ENCODE results near the gene KRT80.

KRT80 gene

DNA sequence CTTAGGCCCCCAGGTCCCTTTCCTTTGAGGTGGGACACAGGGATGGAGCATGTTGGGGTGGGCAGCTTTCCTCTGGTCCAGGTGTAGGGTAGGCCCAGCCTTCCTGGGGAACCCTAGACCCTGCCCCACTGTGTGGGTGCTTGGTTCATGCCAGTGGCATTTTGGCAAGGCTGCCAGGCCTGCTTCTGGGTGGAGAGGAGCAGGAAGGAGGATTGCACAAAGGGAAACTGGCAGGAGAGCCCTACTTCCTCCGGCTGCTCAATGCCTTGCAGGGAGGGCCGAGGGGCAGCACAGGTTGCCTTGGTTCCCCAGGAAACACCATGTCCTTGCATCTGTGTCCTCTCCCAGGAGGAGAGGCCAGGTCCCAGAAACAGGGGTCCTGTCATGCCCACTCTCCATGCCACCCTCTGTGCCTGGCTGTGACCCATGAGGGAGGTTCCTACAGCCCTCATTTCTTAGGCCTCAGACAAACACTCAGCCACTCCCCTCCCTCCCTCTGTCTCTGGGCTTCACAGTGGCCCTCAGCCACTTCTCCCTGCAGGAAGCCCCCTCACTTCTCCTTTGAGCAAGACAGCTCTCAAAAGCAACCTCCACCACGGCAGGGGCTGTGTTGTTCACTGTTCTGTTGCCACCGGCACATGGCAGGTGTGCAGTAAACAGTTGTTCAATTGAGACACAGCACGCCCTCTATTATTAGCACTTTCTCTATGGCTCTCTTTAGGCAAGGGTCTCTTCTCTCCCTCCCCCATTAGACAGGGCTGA, 6.8 kb upstream of the KRT80 start:
- DNase-seq (ENCODE audit: low spot score): no peak

DNA sequence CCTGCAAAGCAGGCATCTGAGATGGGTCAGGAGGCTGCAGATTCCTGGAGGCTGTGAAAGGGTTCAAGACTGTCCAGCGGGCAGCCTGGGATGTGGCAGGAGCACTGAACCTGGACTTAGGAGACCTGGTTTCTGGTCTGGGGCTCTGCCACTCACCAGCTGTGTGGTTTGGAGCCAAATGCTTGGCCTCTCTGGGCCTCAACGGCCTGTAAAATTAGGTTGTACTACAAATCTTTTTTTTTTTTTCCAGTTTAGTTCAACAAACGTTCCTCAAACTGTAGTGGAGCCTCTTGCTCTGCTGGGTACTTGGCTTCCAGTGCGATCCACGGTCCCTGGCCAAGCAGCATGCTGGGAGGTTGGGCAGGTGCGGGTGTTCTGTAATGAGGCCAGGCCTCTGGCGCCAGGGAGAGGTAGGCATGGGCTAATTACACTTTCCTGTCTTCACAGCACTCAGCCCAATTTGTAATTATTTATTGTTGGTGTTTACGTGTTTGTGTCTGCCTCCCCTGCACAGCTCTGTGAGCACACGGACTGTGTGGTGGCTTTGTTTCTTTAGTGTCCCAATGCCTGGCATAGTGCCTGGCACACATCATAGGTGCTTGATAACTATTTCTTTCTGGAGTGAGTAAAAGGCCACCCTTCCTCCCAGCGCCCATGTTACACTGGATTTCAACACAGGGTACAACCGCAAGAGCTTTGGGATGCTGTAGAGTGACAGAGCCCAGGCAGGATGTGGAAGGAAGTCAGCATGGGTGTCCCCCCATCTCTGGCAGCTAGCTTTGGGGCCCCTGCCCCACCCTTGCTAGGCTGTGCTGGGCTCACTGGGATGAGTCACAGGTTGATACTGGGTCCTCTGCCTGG, 5.8 kb upstream of the KRT80 start:
- DNase-seq (ENCODE audit: low spot score): no peak

DNA sequence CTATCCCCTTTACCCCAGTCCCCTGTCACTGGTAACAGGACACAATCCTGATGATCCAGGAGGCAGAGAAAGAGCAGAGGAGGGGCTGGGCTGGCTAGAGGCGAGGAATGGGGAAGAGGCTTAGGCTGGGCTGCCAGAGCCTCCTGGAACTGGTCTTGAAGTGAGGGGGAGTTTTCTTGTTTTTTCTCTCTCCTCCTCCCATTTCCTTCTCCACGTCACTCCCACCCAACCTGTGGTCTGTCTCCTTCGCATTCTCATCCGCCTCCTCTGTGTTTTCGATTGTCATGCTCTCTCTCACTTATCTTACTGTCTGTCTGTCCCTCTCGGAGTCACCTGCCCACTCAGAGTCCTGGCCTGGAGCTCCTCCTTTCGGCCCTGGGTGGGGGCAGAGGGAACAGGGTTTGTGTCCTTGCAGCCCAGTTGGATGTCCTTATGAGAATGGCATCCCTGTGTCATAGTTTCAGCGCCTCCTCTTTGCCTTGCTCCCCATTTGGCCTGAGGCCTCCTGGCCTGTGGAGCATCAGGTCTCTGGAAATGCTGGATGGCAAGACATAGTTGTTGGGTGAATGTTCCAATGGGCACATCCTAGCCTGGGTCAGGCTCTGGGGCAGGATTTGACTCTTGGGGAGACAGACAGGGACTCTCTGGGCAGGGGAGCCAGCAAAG, 3.4 kb upstream of the KRT80 start:
- no peak for DNase-seq (ENCODE audit: low spot score)

DNA sequence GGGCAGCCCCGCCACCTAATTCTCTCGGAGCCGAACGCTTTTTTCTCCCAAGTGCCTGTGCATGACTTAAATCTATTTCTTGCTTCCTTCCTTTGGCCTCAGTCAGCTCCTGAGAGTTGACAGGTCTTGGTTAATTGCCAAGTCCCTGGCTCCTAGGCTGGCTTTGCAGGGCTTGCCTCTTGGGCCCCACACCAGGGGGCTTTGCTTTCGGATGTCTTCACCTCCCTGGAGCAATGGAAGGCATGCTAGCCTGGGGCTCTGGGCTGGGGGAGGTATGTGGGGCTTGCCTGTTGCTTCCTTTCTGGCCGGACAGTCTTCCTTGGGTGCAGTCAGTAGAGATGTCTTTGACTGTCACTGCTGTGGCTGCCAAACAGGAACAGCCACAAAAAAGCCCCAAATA, 2.2 kb upstream of the KRT80 start:
- DNase-seq (ENCODE audit: low spot score): no peak

DNA sequence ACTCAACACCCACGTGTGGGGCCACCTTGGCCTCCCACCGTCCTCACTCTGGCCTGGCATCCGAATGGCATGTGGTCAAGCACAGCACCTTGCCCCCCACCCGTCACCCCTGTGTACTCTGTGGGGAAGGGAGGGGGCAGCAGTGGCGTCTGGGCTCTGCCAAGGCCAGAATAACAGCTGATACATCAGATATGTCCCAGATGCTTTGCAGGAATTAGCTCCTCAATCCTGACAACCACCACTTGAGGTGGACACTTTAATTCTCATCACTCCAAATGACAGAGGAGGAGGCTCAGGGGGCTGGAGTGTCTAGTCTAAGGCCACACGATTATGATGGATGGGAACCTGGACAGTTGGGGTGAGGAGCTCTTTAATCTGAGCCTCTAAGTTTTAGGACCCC, 1.7 kb upstream of the KRT80 start:
- no peak for DNase-seq (ENCODE audit: low spot score)

DNA sequence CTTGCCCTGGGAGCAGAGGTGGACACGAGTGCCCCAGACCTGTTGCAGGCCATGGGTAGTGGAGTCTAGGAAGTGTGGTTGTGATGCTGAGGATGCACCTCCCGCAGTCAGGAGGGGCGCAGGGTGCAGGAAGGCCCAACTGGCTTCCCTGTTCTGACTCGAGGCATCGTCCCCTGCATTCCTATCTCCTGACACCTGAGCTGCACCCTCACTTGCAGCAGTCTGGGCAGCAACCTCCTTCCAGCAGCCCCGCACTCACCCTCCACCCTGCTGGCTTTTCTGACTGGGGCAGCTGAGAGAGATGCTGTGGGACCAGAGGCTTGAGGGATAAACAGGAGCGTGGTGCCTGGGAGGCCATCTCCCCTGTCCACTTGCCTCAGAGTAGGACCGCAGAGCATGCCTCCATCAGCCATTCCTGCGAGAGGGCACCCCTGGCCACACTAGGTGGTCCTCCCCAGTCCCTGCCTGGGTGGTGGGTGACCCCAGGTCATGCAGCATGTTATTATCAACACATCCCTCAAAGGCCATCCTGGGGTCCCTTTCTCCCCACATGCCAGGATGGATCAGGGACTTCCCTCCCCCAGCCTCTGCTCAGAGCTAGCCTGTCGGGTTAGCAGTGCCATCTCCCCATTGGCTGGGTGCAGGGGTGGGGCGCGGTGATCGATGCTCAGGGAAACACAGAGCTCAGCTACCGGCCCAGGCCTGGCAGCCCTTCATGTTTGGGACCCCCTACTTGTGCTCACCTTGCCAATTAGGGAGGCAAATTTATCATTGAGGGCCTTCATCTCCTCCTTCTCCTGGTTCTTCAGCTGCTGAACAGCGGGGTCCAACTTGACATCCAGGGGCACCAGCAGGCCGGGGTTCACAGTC, 719 bp downstream of the KRT80 start:
- DNase-seq (ENCODE audit: low spot score): no peak

DNA sequence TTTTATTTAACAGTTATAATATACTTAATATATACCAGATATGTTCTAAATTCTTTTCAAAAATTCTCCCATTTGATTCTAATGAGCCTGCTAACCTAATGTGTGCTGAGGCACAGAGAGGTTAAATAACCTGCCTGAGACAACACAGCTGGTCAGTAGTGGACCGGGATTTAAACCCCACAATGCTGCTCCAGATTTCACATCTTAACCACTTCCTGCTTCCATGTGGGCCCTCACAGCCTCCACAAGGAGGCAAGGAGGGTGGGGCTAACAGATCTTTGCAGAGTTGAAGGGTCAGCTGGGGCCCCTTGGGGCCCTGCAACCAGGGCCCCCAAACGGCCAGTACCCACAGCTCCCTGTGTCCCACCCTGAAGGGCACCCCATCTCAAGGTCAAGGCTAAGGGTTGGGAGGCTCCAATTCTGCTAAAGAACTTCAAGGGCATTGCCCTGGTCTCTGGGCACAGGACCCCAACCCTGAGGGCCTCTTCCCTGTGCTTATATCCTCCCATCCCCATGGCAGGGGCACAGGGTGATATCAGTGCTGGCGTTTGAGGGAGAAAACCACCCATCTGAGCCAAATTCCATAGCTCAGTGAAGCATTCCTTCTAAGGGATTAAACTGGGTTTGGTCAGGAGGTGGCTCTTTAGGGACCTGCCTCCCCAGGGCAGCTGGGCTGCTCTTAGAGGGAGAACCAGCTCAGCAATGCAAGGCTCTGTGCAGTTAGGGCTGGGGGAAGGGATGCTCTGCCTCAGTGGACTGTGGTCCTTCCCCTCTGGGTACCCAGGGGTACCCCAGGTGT, 2.2 kb downstream of the KRT80 start:
- no peak for DNase-seq (ENCODE audit: low spot score)

DNA sequence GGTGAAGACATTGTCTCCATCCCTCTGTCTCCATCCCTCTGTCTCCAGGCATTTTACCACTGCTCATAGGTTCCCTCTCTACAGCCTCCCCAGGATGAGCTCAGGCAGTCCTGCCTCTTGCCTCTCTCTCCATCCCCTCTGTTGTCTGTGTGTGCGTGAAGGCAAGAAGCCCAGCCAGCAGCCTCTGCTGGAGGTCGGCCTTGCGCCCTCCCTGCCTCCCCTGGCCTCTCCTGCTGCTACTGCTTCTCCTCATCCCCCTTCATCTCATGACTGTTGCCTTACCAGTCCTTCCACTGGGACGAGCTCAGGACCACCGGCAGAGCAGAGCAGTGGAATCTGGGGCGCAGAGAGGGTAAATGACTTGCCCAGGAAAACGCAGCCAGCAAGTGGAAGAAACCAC, 3.2 kb downstream of the KRT80 start:
- DNase-seq (ENCODE audit: low spot score): no peak

DNA sequence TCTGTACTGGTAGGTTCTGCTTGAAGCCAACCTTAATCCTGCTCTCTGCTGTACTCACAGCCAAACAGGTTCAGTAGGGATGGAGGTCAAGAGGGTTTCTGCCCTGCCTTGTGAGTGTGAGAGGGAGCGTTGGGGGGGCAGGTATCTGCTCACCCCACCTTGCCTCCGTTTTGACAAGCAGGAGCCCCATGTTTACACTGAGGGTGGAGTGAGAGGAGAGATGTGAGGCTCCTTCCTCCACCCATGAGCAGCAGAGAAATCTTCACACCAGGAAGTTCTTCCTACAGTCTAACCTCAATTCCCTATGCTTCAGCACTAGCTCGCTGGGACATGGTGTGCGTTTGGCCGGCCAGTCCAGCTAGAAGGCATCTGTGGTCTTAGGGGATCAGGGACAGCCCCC, 4.2 kb downstream of the KRT80 start:
- DNase-seq (ENCODE audit: low spot score): no peak

DNA sequence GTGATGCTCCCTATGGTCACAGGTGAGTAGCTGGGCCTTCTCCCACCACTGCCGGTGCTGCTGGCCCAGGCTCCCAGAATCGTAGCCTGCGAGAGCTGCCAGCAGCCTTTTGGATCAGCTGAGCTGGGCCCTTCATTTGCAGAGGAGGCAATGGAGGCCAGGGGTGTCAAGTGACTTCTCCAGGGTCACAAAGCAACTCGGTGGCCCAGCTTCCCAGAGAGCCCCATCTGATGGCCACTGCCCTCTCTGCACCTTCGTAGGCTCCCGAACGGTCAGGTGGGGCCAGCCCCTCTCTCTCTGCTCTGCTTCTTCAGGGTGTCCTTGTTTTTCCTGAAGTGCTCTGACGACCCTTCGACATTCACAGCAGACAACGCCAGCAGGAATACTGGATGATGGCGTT, 4.6 kb downstream of the KRT80 start:
- DNase-seq (ENCODE audit: low spot score): no peak

DNA sequence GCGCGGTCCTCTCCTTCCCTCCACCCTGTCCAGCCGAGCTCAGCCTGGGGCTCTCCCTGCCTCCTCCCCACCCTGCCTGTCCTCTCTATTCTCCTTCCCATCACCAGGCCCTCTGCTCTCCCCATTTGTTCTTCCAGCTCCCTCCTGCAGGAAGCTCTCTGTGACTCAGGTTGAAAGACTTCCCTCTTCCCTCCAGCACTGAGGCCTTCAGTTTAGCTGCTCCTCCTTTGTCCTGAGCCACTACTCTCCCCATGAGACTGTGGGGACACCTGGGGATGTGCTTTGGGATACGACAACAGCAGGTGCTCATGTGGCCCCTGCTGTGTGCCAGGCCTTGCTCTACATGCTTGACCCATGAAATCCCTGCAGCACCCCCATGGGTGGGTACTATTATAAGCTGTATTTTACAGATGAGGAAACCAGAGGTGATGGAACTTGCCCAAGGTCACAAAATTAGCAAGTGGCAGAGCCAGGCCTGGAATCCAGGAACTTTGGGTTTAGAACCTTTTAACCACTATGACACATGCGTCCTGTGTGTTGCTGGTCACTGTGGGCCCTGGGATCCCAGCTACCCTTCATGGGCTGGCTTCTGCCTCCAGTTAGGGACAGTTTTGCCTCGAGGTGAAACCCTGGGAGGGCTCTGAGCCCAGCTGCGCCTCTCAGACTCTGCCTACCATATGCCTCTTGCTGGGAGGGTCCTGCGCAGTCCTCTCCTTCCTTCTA, 5.5 kb downstream of the KRT80 start:
- no peak for DNase-seq (ENCODE audit: low spot score)

DNA sequence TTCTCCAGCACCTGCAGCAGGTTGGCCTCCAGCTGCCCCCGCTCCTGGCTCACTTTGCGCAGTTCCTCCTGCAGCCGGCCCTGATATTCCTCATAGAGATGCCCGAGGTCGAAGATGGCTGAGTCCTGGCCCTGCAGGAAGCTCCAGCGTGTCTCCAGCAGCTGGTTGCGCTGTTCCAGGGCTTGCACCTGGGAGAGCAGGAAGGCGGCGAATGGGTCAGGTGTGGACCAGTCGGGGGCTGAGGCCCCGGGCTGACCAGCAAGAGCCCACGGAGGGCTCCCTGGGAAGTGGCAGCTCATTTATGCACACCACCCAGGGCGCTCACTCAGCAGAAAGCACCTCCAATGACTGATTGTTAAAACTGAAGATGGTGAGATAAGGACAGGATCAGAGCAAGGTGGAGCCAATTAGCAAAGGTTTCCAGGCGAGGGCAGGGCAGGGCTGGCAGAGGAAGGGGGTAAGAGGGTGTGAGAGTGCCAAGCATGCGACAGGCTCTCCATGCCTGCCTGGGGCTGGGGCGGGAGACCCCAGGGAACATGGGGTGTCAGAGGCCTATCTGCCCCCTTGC, 6.3 kb downstream of the KRT80 start:
- no peak for DNase-seq (ENCODE audit: low spot score)

DNA sequence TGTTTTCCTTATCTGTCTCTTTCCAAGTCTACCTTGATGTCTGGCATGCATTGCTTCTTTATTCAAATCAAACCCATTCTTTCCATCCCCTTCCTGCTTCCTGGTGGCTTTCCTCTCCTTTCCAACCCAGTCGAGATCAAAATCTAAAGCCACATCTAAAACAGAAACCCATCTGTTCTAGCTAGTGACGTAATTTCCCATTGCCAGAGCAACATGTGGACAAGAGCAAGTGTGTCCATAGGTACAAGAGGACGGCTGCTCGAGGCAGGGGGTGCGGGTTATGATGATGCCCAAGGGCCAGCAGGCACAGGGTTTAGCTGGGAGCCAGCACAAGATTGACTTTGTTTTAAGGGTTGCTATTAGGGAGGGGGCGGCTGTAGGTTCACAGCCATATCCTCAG, 7.0 kb downstream of the KRT80 start:
- DNase-seq (ENCODE audit: low spot score): no peak

DNA sequence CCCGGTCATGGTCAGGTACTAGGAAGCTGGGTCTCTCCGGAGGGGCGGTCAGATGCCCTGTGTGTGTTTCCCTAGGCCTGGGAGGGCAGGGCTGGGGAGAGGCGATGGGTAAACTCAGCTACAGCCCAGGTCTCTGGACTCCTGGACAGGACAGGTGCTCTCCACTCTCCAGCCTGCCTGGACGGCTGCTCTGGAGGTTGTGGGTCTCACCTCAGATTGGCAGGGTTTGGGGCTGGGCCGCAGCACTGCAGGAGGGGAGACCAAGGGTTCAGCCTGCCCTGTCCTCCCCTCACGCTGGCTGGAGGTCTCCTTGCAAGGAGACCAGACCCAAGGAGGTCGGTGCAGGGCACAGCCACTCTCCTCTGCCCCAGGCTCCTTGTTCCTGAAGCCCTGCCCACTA, 7.8 kb downstream of the KRT80 start:
- DNase-seq (ENCODE audit: low spot score): no peak

DNA sequence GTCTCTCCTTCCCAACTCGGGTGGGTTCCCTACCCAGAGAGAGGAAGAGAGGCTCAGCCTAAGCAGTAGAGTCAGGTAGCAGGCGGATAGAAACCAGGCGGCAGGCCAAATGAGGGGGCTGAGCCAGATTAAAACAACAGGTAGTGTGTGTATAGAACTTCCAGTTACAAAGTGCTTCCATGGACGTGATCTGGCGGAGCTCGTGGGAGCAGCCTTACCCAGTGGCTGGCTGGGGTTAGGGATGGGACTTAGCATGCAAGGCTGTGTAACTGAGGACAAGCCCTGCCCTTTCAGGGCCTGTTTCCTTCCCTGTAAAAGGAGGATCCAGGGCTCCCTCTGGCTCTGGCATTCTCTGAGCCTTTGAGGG, 8.3 kb downstream of the KRT80 start:
- DNase-seq (ENCODE audit: low spot score): no peak

DNA sequence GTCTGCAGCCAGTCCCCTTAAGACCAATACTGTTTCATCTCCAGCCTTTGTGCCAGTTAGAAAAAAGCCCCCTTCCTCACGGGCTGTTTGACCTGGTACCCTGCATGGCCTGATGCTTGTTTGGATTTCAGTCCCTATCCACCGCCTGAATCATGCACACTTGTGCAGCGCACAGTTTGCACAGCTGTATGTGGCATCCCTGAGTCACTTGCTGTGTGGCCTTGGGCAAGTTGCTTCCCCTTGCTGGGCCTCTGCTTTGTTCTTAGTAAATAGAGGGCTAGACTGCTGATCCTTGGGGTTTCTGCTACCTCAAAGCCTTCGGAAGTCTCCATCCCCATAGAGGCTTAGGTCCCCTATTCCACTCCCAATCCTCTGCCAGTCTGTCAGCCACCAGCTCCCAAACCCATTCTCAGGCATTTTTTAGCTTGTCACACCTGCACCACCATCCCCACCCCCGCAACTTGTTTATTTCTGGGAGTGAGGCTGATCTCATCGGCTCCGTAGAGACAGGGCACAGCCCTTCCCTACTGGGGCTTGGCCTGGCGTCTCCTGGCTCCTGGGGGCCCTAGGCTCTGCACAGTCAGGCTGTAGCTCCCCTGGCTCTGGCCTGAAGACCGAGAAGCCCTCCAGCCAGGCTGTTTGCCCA, 8.8 kb downstream of the KRT80 start:
- no peak for DNase-seq (ENCODE audit: low spot score)

DNA sequence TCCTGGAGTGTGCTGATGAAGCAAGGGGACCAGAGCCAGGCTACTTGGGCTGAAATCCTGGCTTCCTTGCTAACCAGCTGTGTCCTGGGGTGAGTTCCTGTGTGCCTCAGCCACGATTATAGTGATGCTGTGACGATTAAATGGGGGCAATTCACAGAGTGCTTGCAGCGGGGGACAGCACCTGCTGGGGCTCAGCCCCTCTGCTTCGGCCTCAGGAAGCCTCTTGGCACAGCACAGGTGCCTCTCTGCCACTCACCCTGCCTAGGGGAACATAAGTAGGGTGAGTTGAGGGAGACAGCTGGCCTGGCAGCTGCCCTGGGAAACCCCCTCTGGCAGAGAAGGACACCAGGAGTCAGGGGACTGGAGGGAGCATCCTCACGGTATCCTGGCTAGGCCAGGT, 9.4 kb downstream of the KRT80 start:
- DNase-seq (ENCODE audit: low spot score): no peak

DNA sequence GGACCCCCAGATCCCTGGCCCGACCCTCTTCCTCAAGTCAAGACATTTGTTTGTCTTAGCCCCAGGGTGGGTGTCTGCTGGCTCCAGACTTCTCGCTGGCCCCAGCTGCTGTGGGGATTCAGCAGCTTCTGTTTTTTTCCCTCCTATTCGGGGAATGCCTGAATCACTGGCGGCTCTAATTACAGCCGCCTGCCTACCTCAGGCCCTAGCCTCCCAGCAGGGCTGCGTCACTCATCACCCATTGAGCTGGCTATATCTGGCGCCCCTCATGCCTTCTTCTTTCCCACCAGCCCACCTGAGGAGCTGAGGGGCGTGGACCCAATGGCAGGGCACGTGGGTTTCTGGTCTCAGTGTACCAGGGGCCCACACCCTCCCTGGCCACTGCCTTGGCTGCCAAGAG, 10.1 kb downstream of the KRT80 start:
- no peak for DNase-seq (ENCODE audit: low spot score)

DNA sequence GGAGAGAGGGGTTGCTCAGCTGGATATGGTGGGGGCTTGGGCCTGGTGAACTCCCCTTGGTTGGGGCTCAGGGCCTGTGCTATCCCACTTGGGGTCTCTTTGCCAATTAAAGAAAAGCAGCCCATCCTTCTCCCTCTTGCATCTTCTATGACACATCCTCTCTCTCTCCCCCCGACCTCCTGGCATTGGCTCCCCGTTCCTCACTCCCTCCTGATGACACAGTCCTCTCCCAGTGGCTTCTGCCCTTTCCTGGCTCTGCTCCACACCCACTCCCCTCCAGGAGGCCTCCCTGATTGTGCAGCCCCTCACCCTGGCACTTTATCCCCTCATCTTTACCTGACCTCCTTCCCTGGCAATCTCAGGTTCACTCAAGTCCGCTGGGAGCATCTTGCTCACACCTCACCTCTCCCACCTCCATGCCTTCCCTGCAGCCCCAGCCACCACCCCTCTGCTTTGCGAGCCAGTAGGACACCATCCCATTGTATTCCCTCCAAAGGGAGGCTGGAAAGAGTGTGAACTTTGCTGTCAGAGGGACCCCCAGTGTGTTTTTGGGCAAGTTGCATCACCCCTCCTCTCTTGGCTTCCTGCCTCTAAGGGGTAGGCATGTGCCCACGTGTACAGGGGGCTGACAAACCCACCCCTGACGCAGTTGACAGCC, 10.7 kb downstream of the KRT80 start:
- no peak for DNase-seq (ENCODE audit: low spot score)
